Measurements from ENCODE around the gene RHEB. TPM values are rescaled to one million over a fixed set of nuclear protein-coding genes. Genes with fewer than 3 reads are reported as not detected.

Gene RHEB
- total RNA-seq, 120 experiments from 2014 or later: 67.8 to 164 (median 115) TPM

Small RNA genes within 50 kb of the gene (microRNA-seq; reads per million reads assigned to microRNA genes)
- 0 to 0.43 (median 0) reads per million in 43 experiments for gene MIR3907

Other genes with a start within 250 kb of the RHEB start
- gene NUB1, start 178.1 kb downstream of the RHEB start, total RNA-seq: 10 to 100 TPM; 34.9 to 62.3 (median 46.5) TPM
- gene WDR86, start 109.9 kb downstream of the RHEB start, total RNA-seq: 10 to 100 TPM in 25 of 120 experiments, 1 to 10 TPM in 95; 1.3 to 28.5 (median 7.1) TPM
- gene CRYGN, start 79.8 kb downstream of the RHEB start, total RNA-seq: 1 to 10 TPM in 78 of 120 experiments, under 1 TPM in 39, not detected in 3; 0.18 to 5.9 (median 1.3) TPM

All from dorsolateral prefrontal cortex (tissue), 118 donors.